ENCODE data around the gene ERP29. TPM values are rescaled to one million over a fixed set of nuclear protein-coding genes. Genes with fewer than 3 reads are reported as not detected.

Gene ERP29
- polyA plus RNA-seq, 1 donor (not counting 4 experiments of a cell fraction or from before 2014, with no cell fraction given), result 89.4 TPM

- Histone ChIP-seq H3K9me1 (ENCODE audit: control insufficient read depth, extremely low read depth, insufficient read depth, low read length) (peaks cover 4% of the 10 kb centered on the region), H3K4me1 (ENCODE audit: control insufficient read depth, extremely low read depth, insufficient read depth, low read length) (peaks cover 26% of the 10 kb centered on the region), H3K27ac (ENCODE audit: control insufficient read depth, insufficient read depth, low read length) (peak overlapping the region; percentile 87), H3K36me3 (ENCODE audit: control insufficient read depth in 2 of 2, extremely low read depth in 1 of 2, insufficient read depth in 2 of 2, low read length in 2 of 2) (peaks cover 0 to 5% of the 10 kb centered on the region in 2 experiments), H4K20me1 (ENCODE audit: control insufficient read depth, extremely low read depth, insufficient read depth, low read length) (no peaks in the 10 kb centered on the region), H3K9me3 (ENCODE audit: control insufficient read depth, low read depth, low read length) (no peaks in the 10 kb centered on the region), H3K4me2 (ENCODE audit: control insufficient read depth, extremely low read depth, insufficient read depth, low read depth, low read length) (peak overlapping the region; percentile 92), H2AFZ (ENCODE audit: control insufficient read depth, low read length) (peak overlapping the region; percentile 92), H3K9ac (ENCODE audit: control insufficient read depth, extremely low read depth, insufficient read depth, low read length) (peak overlapping the region; percentile 91), H3K79me2 (ENCODE audit: control insufficient read depth, insufficient read depth, low read length) (peaks cover 52% of the 10 kb centered on the region), H3K4me3 (ENCODE audit: control insufficient read depth in 2 of 3, extremely low read depth in 1 of 3, insufficient read depth in 2 of 3, low read depth in 1 of 3, low read length in 3 of 3) (peak overlapping the region; percentile 86 to 93 (median 93)), H3K27me3 (ENCODE audit: control insufficient read depth, extremely low read depth, insufficient read depth, low read length) (no peaks in the 10 kb centered on the region)
- dilution Hi-C loops (cut with MboI; ENCODE audit: extremely low pct_ligation_motif_present, low sequenced_read_pairs), result no loop called here
- TF ChIP-seq EZH2 (IDR thresholded peaks at IDR 0.05; ENCODE audit: low read length), result no peak
- no peak for TF ChIP-seq CTCF (optimal IDR thresholded peaks at IDR 0.05 in 1 of 3, IDR thresholded peaks at IDR 0.05 in 1 of 3, conservative IDR thresholded peaks at IDR 0.05 in 1 of 3; ENCODE audit: extremely low read depth in 1 of 3, insufficient read depth in 2 of 3, low read length in 3 of 3)
- DNase-seq (ENCODE audit: low read depth, low spot score), result no peak
- no peak for FAIRE-seq
These were observed 576 bp downstream of the ERP29 start for GRCh38 chr12:112013601-112014402.

GRCh38 chr12:112015938-112016337 is 2.7 kb downstream of the ERP29 start:
- Histone ChIP-seq H3K36me3 (ENCODE audit: control insufficient read depth in 2 of 2, extremely low read depth in 1 of 2, insufficient read depth in 2 of 2, low read length in 2 of 2) (peaks cover 3 to 13% of the 10 kb centered on the region in 2 experiments), H3K9ac (ENCODE audit: control insufficient read depth, extremely low read depth, insufficient read depth, low read length) (no peak overlapping the region), H3K27me3 (ENCODE audit: control insufficient read depth, extremely low read depth, insufficient read depth, low read length) (no peaks in the 10 kb centered on the region), H3K79me2 (ENCODE audit: control insufficient read depth, insufficient read depth, low read length) (peaks cover 69% of the 10 kb centered on the region), H3K4me3 (ENCODE audit: control insufficient read depth in 2 of 3, extremely low read depth in 1 of 3, insufficient read depth in 2 of 3, low read depth in 1 of 3, low read length in 3 of 3) (no peak overlapping the region), H3K4me2 (ENCODE audit: control insufficient read depth, extremely low read depth, insufficient read depth, low read depth, low read length) (no peak overlapping the region), H3K9me3 (ENCODE audit: control insufficient read depth, low read depth, low read length) (no peaks in the 10 kb centered on the region), H4K20me1 (ENCODE audit: control insufficient read depth, extremely low read depth, insufficient read depth, low read length) (peaks cover 6% of the 10 kb centered on the region), H3K9me1 (ENCODE audit: control insufficient read depth, extremely low read depth, insufficient read depth, low read length) (peaks cover 4% of the 10 kb centered on the region), H2AFZ (ENCODE audit: control insufficient read depth, low read length) (no peak overlapping the region), H3K4me1 (ENCODE audit: control insufficient read depth, extremely low read depth, insufficient read depth, low read length) (peaks cover 38% of the 10 kb centered on the region), H3K27ac (ENCODE audit: control insufficient read depth, insufficient read depth, low read length) (no peak overlapping the region)
- dilution Hi-C loops (cut with MboI; ENCODE audit: extremely low pct_ligation_motif_present, low sequenced_read_pairs), result no loop called here
- DNase-seq (ENCODE audit: low read depth, low spot score) (no peak), FAIRE-seq (no peak)
- TF ChIP-seq EZH2 (IDR thresholded peaks at IDR 0.05; ENCODE audit: low read length), result no peak
- no peak for TF ChIP-seq CTCF (optimal IDR thresholded peaks at IDR 0.05 in 1 of 3, IDR thresholded peaks at IDR 0.05 in 1 of 3, conservative IDR thresholded peaks at IDR 0.05 in 1 of 3; ENCODE audit: extremely low read depth in 1 of 3, insufficient read depth in 2 of 3, low read length in 3 of 3)
